Transverse colon (tissue), 4 donors: ENCODE measurements around the gene ACSM3.

ENCODE experiments used
- EP300 ChIP-seq: sonication (generic); formaldehyde crosslinking; IDR thresholded peaks from one replicate; pipeline ENCODE4 v1.6.1; 2017; ENCODE audit warnings: antibody characterized with exemption, low read depth
- POLR2A ChIP-seq: fragments of 450-650 bp; IDR thresholded peaks from one replicate; pipeline ENCODE4 v1.6.1; 2016; ENCODE audit warnings: antibody characterized with exemption, mild to moderate bottlenecking, moderate library complexity
- POLR2AphosphoS5 ChIP-seq, 3 donors: sonication (generic); formaldehyde crosslinking; IDR thresholded peaks; one replicate each; pipeline ENCODE4 v1.6.1; 2016; ENCODE audit warnings: antibody characterized with exemption in 3 of 3
- TF ChIP-seq, protein P1 (sequence below), 5 experiments: fragments of 200-600 bp in 3 of 5; fragments of 450-650 bp in 2 of 5; sonication (generic) in 3 of 5; IDR thresholded peaks; 1 replicate in 2 of 5; 2 replicates in 3 of 5; pipeline ENCODE4 v1.5.1; 2016 to 2017; ENCODE audit warnings: antibody characterized with exemption in 5 of 5, inconsistent platforms in 3 of 5, mild to moderate bottlenecking in 2 of 5, moderate library complexity in 1 of 5

DNA sequence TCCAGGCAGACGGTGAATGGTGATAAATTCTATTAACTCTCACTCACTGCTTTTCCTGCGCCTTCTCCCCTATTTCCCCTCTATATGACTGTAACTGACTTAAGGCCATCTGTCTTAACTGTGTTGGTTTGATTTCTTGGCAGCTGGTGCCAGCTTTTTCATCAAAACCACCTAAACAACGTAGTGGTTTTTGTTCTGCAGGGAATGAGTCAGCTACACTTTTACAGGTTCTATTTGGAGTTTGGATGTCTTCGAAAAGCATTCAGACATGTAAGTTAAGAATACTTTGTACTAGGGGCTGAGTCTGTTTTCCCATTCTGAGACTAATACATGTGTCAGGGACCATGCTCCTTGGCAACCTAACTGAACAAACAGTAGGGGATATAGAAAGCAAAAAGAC, 51.0 kb downstream of the ACSM3 start:
- TF ChIP-seq, protein P1, sequence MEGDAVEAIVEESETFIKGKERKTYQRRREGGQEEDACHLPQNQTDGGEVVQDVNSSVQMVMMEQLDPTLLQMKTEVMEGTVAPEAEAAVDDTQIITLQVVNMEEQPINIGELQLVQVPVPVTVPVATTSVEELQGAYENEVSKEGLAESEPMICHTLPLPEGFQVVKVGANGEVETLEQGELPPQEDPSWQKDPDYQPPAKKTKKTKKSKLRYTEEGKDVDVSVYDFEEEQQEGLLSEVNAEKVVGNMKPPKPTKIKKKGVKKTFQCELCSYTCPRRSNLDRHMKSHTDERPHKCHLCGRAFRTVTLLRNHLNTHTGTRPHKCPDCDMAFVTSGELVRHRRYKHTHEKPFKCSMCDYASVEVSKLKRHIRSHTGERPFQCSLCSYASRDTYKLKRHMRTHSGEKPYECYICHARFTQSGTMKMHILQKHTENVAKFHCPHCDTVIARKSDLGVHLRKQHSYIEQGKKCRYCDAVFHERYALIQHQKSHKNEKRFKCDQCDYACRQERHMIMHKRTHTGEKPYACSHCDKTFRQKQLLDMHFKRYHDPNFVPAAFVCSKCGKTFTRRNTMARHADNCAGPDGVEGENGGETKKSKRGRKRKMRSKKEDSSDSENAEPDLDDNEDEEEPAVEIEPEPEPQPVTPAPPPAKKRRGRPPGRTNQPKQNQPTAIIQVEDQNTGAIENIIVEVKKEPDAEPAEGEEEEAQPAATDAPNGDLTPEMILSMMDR (IDR thresholded peaks at IDR 0.05), result no peak
- no peak for TF ChIP-seq EP300
- TF ChIP-seq POLR2AphosphoS5 (IDR thresholded peaks at IDR 0.05), result no peak
- TF ChIP-seq POLR2A, result no peak
